GM18508 (cell line): Measurements from ENCODE around the gene ARL13B.
"Not testable (repeated sequence)": the region's sequence is repeated elsewhere in the genome, so short reads cannot be mapped to it uniquely, and the experiment has no call there.

Experiments
- ATAC-seq: cut with Tn5 transposase; IDR thresholded peaks from one replicate; pipeline ENCODE4 v1.9.1; 2021; ENCODE audit warnings: moderate number of reproducible peaks; ENCODE audit not compliant: insufficient read depth, unreplicated experiment

Gene ARL13B

GRCh38 chr3:93979850-93980676, at the start of gene ARL13B:
Gene ARL13B (plus strand): TSS chr3:93980155. CDS start chr3:93980424, 269 bp downstream.
- peak; percentile 100 for ATAC-seq

- no peak for ATAC-seq
Observed at GRCh38 chr3:93931597-93932229, 48.2 kb upstream of the ARL13B start.

- no peak for ATAC-seq
Observed at GRCh38 chr3:93934366-93935046, 45.4 kb upstream of the ARL13B start.

- no peak for ATAC-seq
Observed at GRCh38 chr3:93936549-93936948, 43.4 kb upstream of the ARL13B start.

- not testable (repeated sequence) for ATAC-seq
Observed at GRCh38 chr3:93937485-93937884, 42.5 kb upstream of the ARL13B start.

GRCh38 chr3:93949958-93950357, 30.0 kb upstream of the ARL13B start:
- not testable (repeated sequence) for ATAC-seq

GRCh38 chr3:93961026-93961425, 18.9 kb upstream of the ARL13B start:
- ATAC-seq, result no peak

GRCh38 chr3:93961489-93961888, 18.5 kb upstream of the ARL13B start:
- ATAC-seq, result no peak

- no peak for ATAC-seq
Observed at GRCh38 chr3:93962798-93963197, 17.2 kb upstream of the ARL13B start.

- not testable (repeated sequence) for ATAC-seq
Observed at GRCh38 chr3:93965106-93965505, 14.8 kb upstream of the ARL13B start.

GRCh38 chr3:93969443-93969842, 10.5 kb upstream of the ARL13B start:
- no peak for ATAC-seq

GRCh38 chr3:93969997-93970396, 10.0 kb upstream of the ARL13B start:
- ATAC-seq, result no peak

- no peak for ATAC-seq
Observed at GRCh38 chr3:93973131-93974126, 6.5 kb upstream of the ARL13B start, which contains the start of gene PROS1. Gene PROS1 (minus strand): TSS chr3:93973896. CDS start chr3:93973749, 147 bp downstream.

GRCh38 chr3:93981649-93982048, 1.7 kb downstream of the ARL13B start:
- no peak for ATAC-seq

GRCh38 chr3:93983408-93983807, 3.5 kb downstream of the ARL13B start:
- ATAC-seq, result no peak

- ATAC-seq, result no peak
Observed at GRCh38 chr3:93984618-93985017, 4.7 kb downstream of the ARL13B start.

GRCh38 chr3:93988283-93988682, 8.3 kb downstream of the ARL13B start:
- ATAC-seq, result no peak

- no peak for ATAC-seq
Observed at GRCh38 chr3:93988764-93989163, 8.8 kb downstream of the ARL13B start.

- no peak for ATAC-seq
Observed at GRCh38 chr3:93989241-93989640, 9.3 kb downstream of the ARL13B start.

- no peak for ATAC-seq
Observed at GRCh38 chr3:93991631-93992030, 11.7 kb downstream of the ARL13B start.
